ENCODE measurements around the gene SF3A2. TPM values are rescaled to one million over a fixed set of nuclear protein-coding genes. Genes with fewer than 3 reads are reported as not detected.

The SF3A2 gene
- total and polyA plus RNA-seq, 4 donors = 2.2 to 32.0 (median 13.2) TPM

- Histone ChIP-seq H3K4me1 (ENCODE audit: control insufficient read depth in 4 of 4, insufficient read depth in 4 of 4, low read length in 3 of 4) (no peaks in the 10 kb centered on the region), H3K9ac (ENCODE audit: low read depth in 1 of 2, low read length in 2 of 2) (no peak overlapping the region), H3K27me3 (ENCODE audit: control insufficient read depth in 4 of 4, insufficient read depth in 4 of 4, low read length in 3 of 4) (no peaks in the 10 kb centered on the region), H3K4me3 (ENCODE audit: low read depth in 1 of 3, low read length in 3 of 3) (no peak overlapping the region), H3K9me3 (ENCODE audit: control insufficient read depth in 4 of 4, low read length in 3 of 4) (no peaks in the 10 kb centered on the region), H3K27ac (ENCODE audit: low read depth in 1 of 2, low read length in 2 of 2) (no peak overlapping the region), H3K36me3 (ENCODE audit: control insufficient read depth in 4 of 4, insufficient read depth in 3 of 4, low read depth in 1 of 4, low read length in 3 of 4) (peaks cover 8 to 65% (median 19%) of the 10 kb centered on the region in 4 donors)
- TF ChIP-seq ATF3 (IDR thresholded peaks at IDR 0.05) (no peak), MAX (IDR thresholded peaks at IDR 0.05) (no peak), HNF4A (conservative IDR thresholded peaks at IDR 0.05) (no peak), YY1 (IDR thresholded peaks at IDR 0.05) (no peak), TAF1 (conservative IDR thresholded peaks at IDR 0.05) (no peak), GABPA (IDR thresholded peaks at IDR 0.05 in 1 of 2, conservative IDR thresholded peaks at IDR 0.05 in 1 of 2) (no peak), FOXA2 (IDR thresholded peaks at IDR 0.05) (no peak), ZBTB33 (IDR thresholded peaks at IDR 0.05) (no peak), NR2F2 (IDR thresholded peaks at IDR 0.05) (no peak), FOXA1 (IDR thresholded peaks at IDR 0.05) (no peak), JUND (IDR thresholded peaks at IDR 0.05) (no peak), RAD21 (IDR thresholded peaks at IDR 0.05) (no peak), RXRA (IDR thresholded peaks at IDR 0.05) (no peak), SP1 (IDR thresholded peaks at IDR 0.05) (no peak), REST (IDR thresholded peaks at IDR 0.05) (no peak)
- DNase-seq (ENCODE audit: low spot score) = no peak
- WGBS = 96% methylated on average over 21 of the region's 21 CpGs
Observed at GRCh38 chr19:2219726-2220125, 16.9 kb upstream of the SF3A2 start.

- TF ChIP-seq YY1 (IDR thresholded peaks at IDR 0.05) (no peak), TAF1 (conservative IDR thresholded peaks at IDR 0.05) (no peak), NR2F2 (IDR thresholded peaks at IDR 0.05) (no peak), EGR1 (IDR thresholded peaks at IDR 0.05; ENCODE audit: low read depth in 2 of 2) (no peak), REST (IDR thresholded peaks at IDR 0.05) (no peak), JUND (IDR thresholded peaks at IDR 0.05) (no peak), FOXA1 (IDR thresholded peaks at IDR 0.05) (no peak), SP1 (IDR thresholded peaks at IDR 0.05) (no peak)
- no peaks in the 10 kb centered on the region for H3K27me3 ChIP-seq (ENCODE audit: control insufficient read depth in 4 of 4, insufficient read depth in 4 of 4, low read length in 3 of 4)
- no peak for DNase-seq (ENCODE audit: low spot score)
- no peak overlapping the region for H3K9ac ChIP-seq (ENCODE audit: low read depth in 1 of 2, low read length in 2 of 2)
- H3K4me3 ChIP-seq (ENCODE audit: low read depth in 1 of 3, low read length in 3 of 3) = no peak overlapping the region
- no peak overlapping the region for H3K27ac ChIP-seq (ENCODE audit: low read depth in 1 of 2, low read length in 2 of 2)
- 84% methylated on average over 20 of the region's 20 CpGs for WGBS
- peaks cover 10 to 62% (median 16%) of the 10 kb centered on the region in 4 donors for H3K36me3 ChIP-seq (ENCODE audit: control insufficient read depth in 4 of 4, insufficient read depth in 3 of 4, low read depth in 1 of 4, low read length in 3 of 4)
- H3K4me1 ChIP-seq (ENCODE audit: control insufficient read depth in 4 of 4, insufficient read depth in 4 of 4, low read length in 3 of 4) = no peaks in the 10 kb centered on the region
- H3K9me3 ChIP-seq (ENCODE audit: control insufficient read depth in 4 of 4, low read length in 3 of 4) = no peaks in the 10 kb centered on the region
Observed at GRCh38 chr19:2221250-2221831, 15.3 kb upstream of the SF3A2 start.
